ENCODE measurements around the gene CRTC1.

CRTC1 gene

GRCh38 chr19:18685597-18686190 is 2.2 kb downstream of the CRTC1 start:
- Mint-ChIP-seq H3K9me3 (no peaks in the 10 kb centered on the region), H3K4me1 (ENCODE audit: low read depth) (peaks cover 52% of the 10 kb centered on the region), H3K27me3 (no peaks in the 10 kb centered on the region), H3K27ac (no peak overlapping the region), H3K4me3 (no peak overlapping the region), H3K36me3 (ENCODE audit: low read depth) (peaks cover 6% of the 10 kb centered on the region)
- intact Hi-C loops (cut with micrococcal nuclease): no loop called here

- H3K27me3 Mint-ChIP-seq: no peaks in the 10 kb centered on the region
- H3K27ac Mint-ChIP-seq: no peak overlapping the region
- H3K36me3 Mint-ChIP-seq (ENCODE audit: low read depth): peaks cover 6% of the 10 kb centered on the region
- intact Hi-C loops (cut with micrococcal nuclease): no loop called here
- H3K9me3 Mint-ChIP-seq: no peaks in the 10 kb centered on the region
- H3K4me3 Mint-ChIP-seq: no peak overlapping the region
- peaks cover 37% of the 10 kb centered on the region for H3K4me1 Mint-ChIP-seq (ENCODE audit: low read depth)
Observed at GRCh38 chr19:18687740-18688465, 4.4 kb downstream of the CRTC1 start.

GRCh38 chr19:18696023-18696422 is 12.5 kb downstream of the CRTC1 start:
- peaks cover 20% of the 10 kb centered on the region for H3K4me1 Mint-ChIP-seq (ENCODE audit: low read depth)
- H3K4me3 Mint-ChIP-seq: no peak overlapping the region
- intact Hi-C loops (cut with micrococcal nuclease): no loop called here
- H3K27me3 Mint-ChIP-seq: no peaks in the 10 kb centered on the region
- H3K9me3 Mint-ChIP-seq: no peaks in the 10 kb centered on the region
- no peak overlapping the region for H3K27ac Mint-ChIP-seq
- H3K36me3 Mint-ChIP-seq (ENCODE audit: low read depth): no peaks in the 10 kb centered on the region

- Mint-ChIP-seq H3K4me1 (ENCODE audit: low read depth) (peaks cover 26% of the 10 kb centered on the region), H3K27me3 (peaks cover 3% of the 10 kb centered on the region), H3K27ac (no peak overlapping the region), H3K4me3 (no peak overlapping the region), H3K9me3 (no peaks in the 10 kb centered on the region), H3K36me3 (ENCODE audit: low read depth) (no peaks in the 10 kb centered on the region)
- intact Hi-C loops (cut with micrococcal nuclease): no loop called here
Observed at GRCh38 chr19:18697680-18698079, 14.2 kb downstream of the CRTC1 start.

DNA sequence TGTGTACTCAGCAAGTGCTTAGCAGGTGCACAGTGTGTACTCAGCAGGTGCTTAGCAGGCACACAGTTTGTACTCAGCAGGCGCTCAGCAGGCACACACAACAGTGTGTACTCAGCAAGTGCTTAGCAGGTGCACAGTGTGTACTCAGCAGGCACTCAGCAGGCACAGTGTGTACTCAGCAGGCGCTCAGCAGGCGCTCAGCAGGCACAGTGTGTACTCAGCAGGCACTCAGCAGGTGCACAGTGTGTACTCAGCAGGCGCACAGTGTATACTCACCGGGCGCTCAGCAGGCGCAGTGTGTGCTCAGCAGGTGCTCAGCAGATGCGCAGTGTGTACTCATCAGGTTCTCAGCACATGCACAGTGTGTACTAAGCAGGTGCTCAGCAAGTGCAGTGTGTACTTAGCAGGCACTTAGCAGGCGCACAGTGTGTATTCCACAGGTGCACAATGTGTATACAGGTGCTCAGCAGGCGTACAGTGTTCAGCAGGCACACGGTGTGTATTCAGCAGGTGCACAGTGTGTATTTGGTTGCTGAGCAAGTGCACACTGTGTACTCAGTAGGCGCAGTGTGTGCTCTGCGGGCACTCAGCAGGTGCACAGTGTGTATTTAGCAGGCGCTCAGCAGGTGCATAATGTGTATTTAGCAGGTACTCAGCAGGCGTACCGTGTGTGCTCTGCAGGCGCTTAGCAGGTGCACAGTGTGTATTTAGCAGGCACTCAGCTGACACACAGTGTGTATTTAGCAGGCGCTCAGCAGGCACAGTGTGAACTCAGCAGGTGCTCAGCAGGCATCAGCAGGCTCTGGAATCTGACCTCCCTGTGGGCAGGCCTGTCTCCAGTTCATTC is 15.1 kb downstream of the CRTC1 start:
- Mint-ChIP-seq H3K4me1 (ENCODE audit: low read depth) (peaks cover 26% of the 10 kb centered on the region), H3K9me3 (no peaks in the 10 kb centered on the region), H3K36me3 (ENCODE audit: low read depth) (no peaks in the 10 kb centered on the region), H3K4me3 (no peak overlapping the region), H3K27ac (no peak overlapping the region), H3K27me3 (peaks cover 3% of the 10 kb centered on the region)
- intact Hi-C loops (cut with micrococcal nuclease): no loop called here

DNA sequence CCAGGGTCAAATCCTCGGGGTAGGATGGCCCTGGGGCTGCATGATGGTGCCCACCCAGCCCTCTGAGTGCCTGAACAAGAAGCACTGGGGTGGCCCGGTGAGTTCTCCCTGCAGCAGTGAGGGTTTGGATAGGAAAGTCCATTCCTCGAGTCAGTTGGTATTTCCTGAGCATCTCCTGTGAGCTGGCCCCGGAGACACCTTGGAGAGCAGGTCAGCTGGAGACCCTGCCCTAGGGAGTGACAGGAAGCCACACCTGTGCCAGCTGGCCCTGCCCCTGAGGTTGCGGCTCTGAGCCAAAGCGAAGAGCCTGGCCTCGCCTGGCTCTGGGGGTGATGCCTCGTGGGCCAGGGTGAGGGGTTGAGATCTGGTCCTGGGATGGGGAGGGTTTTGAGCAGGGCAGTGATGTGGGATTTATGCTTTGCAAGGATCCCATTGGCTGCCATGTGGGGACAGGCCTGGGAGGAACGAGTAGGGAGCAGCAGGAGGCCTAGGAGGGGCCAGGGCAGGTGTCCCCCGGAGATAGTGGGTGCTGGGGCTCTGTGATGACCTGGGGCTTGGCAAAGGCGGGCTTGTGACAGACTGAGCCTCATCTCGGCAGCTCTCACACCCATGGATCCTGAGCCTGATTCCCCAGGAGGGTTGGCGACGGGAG is 16.0 kb downstream of the CRTC1 start:
- intact Hi-C loops (cut with micrococcal nuclease): no loop called here
- Mint-ChIP-seq H3K27me3 (peaks cover 3% of the 10 kb centered on the region), H3K36me3 (ENCODE audit: low read depth) (no peaks in the 10 kb centered on the region), H3K27ac (peak overlapping the region; percentile 31), H3K9me3 (no peaks in the 10 kb centered on the region), H3K4me3 (no peak overlapping the region), H3K4me1 (ENCODE audit: low read depth) (peaks cover 26% of the 10 kb centered on the region)

DNA sequence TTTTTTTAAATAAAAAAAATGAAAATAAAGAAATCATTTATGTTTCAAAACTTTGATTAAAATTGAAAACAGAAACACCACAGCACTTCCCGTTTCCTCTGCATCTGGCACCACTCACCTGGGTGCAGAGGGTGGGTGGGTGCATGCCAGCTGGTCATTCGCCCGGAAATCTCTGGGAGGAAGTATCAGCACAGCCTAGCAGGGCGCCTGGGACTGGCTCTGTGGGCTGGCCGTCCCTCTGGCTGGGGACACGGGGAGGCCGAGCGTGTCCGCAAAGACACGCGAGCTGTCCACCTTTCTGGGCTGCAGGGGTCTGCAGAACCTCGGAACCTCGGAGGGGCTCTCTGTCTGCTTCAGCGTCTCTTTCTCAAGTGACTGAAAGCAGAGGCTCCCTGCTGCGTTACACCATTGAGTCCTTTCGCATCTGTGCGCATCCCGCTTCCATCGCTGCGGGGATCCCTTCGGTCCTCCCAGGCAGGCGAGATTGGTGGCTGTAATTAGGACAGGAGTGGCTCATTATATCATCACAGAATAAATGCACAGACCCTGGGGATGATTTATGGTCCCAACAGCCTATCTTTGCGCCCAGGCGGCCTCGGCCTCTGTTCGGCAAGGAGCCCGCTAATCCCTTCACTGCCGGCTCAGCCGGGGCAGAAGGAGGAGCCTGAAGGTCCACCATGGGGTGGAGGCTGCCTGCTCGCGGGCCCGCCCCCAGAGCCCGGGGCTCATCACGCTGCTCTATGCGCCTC is 17.2 kb downstream of the CRTC1 start:
- Mint-ChIP-seq H3K4me1 (ENCODE audit: low read depth) (peaks cover 26% of the 10 kb centered on the region), H3K9me3 (no peaks in the 10 kb centered on the region), H3K4me3 (peak overlapping the region; percentile 74), H3K36me3 (ENCODE audit: low read depth) (no peaks in the 10 kb centered on the region), H3K27me3 (peaks cover 3% of the 10 kb centered on the region), H3K27ac (peak overlapping the region; percentile 31)
- intact Hi-C loops (cut with micrococcal nuclease): no loop called here

DNA sequence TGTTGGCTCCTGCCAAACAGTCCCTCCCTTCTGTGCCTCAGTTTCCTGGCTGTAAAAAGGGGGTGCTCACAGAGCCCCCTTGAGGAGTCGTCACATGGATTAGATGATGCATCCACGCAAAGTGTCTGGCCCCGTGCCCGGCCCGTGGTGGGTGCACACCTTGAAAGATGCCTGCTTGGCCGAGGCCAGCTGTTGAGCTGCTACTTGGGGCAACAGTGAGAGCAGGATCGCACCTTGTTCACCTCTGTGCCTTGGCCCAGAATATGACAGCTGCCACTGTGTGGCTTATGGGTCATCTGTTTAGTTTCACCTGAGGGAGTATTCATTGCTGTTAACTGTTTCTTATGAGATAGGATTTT is 17.7 kb downstream of the CRTC1 start:
- Mint-ChIP-seq H3K27me3 (peaks cover 3% of the 10 kb centered on the region), H3K4me1 (ENCODE audit: low read depth) (peaks cover 26% of the 10 kb centered on the region), H3K36me3 (ENCODE audit: low read depth) (no peaks in the 10 kb centered on the region), H3K27ac (peak overlapping the region; percentile 31), H3K9me3 (no peaks in the 10 kb centered on the region), H3K4me3 (peak overlapping the region; percentile 74)
- intact Hi-C loops (cut with micrococcal nuclease): no loop called here

- peaks cover 26% of the 10 kb centered on the region for H3K4me1 Mint-ChIP-seq (ENCODE audit: low read depth)
Observed at GRCh38 chr19:18704054-18704453, 20.6 kb downstream of the CRTC1 start.

GRCh38 chr19:18704971-18705370 is 21.5 kb downstream of the CRTC1 start:
- H3K9me3 Mint-ChIP-seq: no peaks in the 10 kb centered on the region
- H3K4me1 Mint-ChIP-seq (ENCODE audit: low read depth): peaks cover 20% of the 10 kb centered on the region
- no peak overlapping the region for H3K4me3 Mint-ChIP-seq
- no peaks in the 10 kb centered on the region for H3K36me3 Mint-ChIP-seq (ENCODE audit: low read depth)
- H3K27me3 Mint-ChIP-seq: peaks cover 3% of the 10 kb centered on the region
- no peak overlapping the region for H3K27ac Mint-ChIP-seq
- intact Hi-C loops (cut with micrococcal nuclease): no loop called here

More at GRCh38 chr19:18704054-18704453, 20.6 kb downstream of the CRTC1 start:
- intact Hi-C loops (cut with micrococcal nuclease): no loop called here
- Mint-ChIP-seq H3K36me3 (ENCODE audit: low read depth) (no peaks in the 10 kb centered on the region), H3K4me3 (no peak overlapping the region), H3K27ac (no peak overlapping the region), H3K9me3 (no peaks in the 10 kb centered on the region), H3K27me3 (peaks cover 3% of the 10 kb centered on the region)

DNA sequence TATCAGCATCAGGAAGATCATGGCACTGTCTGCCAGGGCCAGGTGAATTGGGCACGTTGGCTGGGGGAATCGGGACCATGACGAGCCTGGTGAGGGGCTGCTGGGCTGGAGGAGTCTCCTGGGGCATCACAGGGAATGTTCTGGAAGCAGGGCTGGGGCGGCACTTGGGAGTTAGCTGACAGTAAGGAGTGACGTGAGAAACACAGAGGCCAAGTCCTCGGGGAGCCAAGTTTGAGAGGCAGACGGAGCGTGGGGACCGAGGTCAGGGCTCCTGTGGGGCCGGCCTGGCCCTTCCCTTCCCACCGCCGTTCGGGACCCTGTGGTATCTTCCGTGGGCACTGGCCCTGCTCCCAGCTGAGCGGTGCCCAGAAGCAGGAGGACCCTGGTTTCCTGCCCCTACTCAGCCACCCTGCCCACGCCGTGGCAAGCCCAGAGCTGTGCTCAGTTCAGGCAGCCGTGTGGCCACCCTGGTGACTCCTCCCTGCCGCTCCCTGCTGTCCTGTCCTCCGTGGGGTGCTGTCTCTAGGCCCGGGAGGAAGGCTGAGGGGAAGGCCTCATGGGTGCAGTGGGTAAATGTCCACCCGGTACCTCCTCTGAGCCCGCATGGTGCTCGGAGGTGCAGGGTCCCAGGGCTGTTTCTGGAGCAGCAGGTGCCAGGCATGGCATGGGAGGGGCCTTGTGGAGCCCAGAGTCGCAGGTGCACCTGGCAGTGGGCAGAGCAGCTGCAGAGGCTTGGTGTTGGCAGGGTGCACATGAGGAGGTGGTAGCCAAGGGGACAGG is 25.2 kb downstream of the CRTC1 start:
- Mint-ChIP-seq H3K4me3 (no peak overlapping the region), H3K27me3 (no peaks in the 10 kb centered on the region)
- intact Hi-C loops (cut with micrococcal nuclease): no loop called here

GRCh38 chr19:18709546-18709945 is 26.1 kb downstream of the CRTC1 start:
- H3K27me3 Mint-ChIP-seq: no peaks in the 10 kb centered on the region
- peak overlapping the region; percentile 57 for H3K27ac Mint-ChIP-seq
- H3K9me3 Mint-ChIP-seq: no peaks in the 10 kb centered on the region
- H3K36me3 Mint-ChIP-seq (ENCODE audit: low read depth): no peaks in the 10 kb centered on the region
- intact Hi-C loops (cut with micrococcal nuclease): no loop called here
- H3K4me3 Mint-ChIP-seq: no peak overlapping the region
- H3K4me1 Mint-ChIP-seq (ENCODE audit: low read depth): peaks cover 7% of the 10 kb centered on the region

More for the DNA sequence above, 25.2 kb downstream of the CRTC1 start:
- H3K36me3 Mint-ChIP-seq (ENCODE audit: low read depth): no peaks in the 10 kb centered on the region
- H3K4me1 Mint-ChIP-seq (ENCODE audit: low read depth): peaks cover 7% of the 10 kb centered on the region
- H3K27ac Mint-ChIP-seq: no peak overlapping the region
- no peaks in the 10 kb centered on the region for H3K9me3 Mint-ChIP-seq

- intact Hi-C loops (cut with micrococcal nuclease): no loop called here
- Mint-ChIP-seq H3K9me3 (no peaks in the 10 kb centered on the region), H3K4me1 (ENCODE audit: low read depth) (peaks cover 7% of the 10 kb centered on the region), H3K36me3 (ENCODE audit: low read depth) (peaks cover under 1% of the 10 kb centered on the region), H3K4me3 (no peak overlapping the region), H3K27ac (peak overlapping the region; percentile 57), H3K27me3 (no peaks in the 10 kb centered on the region)
Observed at GRCh38 chr19:18710186-18710585, 26.7 kb downstream of the CRTC1 start.

Measured in dendritic cell treated with granulocyte-macrophage colony-stimulating factor and Interleukin-4, amounts not matched to agents 40 ng/mL and 50 ng/mL, for 4 days (primary cell).